Measurements from ENCODE around the gene SIPA1L3.

SIPA1L3 gene

DNA sequence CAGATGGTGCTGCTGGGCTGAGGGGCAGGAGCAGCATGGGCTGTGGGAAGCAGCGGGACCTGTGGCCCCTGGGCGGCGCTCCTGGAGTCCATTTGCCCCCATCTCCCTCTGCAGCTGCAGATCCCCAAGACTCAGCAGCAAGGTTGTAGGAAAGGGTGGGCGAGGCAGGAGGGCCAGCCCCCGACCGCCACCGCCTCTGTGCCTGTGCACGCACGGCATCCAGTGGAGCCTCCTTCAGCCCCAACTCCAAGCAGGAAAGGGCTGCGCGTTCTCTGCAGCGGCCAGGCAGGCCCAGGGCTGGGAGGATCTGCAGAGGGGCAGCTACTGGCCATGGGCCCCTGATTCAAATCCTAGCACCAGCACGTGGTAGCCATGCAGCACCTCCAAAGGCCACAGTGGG is 296.2 kb downstream of the SIPA1L3 start:
- DNase-seq = no peak

DNA sequence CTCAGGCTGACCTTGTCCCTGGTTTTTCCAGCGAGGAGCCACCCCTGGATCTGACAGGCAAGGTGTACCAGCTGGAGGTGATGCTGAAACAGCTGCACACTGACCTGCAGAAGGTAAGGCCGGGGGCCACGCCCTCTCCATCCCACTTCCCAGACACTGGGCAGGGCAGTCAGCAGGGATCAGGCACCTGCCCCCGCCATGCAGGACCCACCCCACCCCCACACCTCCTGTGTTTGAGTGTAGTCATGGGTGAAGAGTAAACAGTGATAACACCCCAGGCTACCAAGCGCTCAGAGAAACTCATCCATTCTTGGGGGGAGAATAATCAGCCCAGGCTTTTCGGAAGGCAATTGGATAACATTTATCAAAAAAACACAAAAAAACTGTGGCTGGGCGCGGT is 297.1 kb downstream of the SIPA1L3 start:
- no peak for DNase-seq

DNA sequence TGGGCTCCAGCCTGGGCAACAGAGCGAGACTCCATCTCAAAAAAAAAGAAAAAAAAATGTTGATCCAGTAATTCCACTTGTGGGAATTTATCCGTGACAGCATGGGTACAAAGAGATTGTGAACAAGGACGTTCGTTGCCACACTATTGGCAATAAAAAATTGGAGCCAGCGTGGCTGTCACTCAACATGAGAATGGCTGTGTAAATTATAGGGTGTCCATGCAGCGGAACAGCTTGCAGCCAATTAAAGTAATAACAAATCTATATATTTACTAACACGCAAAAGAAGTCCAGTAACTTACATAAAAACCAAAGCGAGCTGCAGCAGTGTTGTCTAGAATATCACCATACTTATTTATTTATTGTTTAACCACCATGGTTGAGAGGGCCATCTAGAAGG is 297.7 kb downstream of the SIPA1L3 start:
- no peak for DNase-seq

DNA sequence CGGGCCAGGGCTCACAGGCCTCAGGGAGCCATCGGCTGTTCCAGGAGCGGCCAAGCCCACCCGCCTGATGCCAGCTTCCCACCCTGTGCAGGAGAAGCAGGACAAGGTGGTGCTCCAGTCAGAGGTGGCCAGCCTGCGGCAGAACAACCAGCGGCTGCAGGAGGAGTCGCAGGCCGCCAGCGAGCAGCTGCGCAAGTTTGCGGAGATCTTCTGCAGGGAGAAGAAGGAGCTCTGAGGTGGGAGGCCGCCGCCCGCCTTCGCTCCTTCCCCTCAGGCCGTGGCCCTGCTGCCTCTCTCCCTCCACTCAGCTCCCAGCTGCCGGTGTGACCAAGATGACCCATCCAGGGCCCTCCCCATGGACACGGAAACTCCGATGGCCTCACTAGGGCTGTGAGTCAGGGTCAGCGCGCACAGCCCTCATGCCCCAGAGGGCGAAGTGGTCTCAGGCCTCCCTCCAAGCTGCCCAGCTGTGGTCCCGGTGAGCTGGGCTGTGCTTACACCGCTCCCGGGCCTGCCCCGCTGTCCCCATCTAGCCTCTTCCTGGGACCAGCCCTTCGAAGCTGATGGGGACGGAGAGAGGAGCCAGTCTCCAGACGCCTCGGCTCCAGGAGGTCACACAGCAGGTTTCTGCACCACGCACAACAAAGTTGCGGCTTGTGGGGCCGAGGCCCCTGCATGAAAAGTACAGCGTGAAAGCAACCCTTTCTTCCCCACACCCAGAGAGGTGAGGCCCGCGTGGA is 299.2 kb downstream of the SIPA1L3 start:
- DNase-seq = no peak

DNA sequence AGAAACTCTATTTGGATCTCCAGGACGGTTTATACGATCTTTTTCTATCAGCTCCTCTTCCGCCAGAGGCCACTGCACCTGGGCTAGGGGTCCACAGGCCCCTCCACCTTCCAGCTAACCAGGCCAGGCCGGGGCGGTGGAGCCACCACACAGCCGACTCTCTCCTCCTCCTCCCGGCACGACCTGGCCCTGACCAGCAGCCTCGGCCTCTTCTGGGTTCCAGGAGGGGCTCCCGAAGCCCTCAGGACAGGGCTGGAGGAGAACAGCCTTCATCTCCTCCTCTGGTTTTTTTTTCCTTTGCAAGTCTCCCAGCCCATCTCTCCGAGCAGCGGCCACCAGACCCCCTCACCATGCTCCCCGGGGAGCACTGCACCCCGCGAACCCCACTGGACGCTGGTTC is 299.9 kb downstream of the SIPA1L3 start:
- no peak for DNase-seq

DNA sequence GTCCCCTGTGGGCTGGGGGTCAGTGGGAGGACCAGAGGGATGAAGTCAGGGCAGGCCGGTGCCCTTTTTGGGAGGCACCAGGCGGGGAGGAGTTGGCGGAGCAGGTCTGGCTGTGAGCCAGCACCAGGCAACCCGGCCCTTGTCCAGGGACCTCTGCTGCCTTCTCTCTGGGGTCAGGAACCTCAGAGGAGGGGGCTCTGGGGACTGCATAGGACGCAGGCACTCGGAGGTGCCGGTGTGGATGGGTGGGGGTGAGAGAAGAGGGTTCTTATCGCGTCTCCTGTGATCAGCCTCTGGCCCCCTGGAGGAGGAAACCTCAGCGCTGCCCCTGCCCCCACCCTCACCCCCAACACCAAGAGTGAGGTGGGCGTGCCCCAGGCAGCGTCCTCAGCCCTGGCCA is 300.5 kb downstream of the SIPA1L3 start:
- DNase-seq = no peak

DNA sequence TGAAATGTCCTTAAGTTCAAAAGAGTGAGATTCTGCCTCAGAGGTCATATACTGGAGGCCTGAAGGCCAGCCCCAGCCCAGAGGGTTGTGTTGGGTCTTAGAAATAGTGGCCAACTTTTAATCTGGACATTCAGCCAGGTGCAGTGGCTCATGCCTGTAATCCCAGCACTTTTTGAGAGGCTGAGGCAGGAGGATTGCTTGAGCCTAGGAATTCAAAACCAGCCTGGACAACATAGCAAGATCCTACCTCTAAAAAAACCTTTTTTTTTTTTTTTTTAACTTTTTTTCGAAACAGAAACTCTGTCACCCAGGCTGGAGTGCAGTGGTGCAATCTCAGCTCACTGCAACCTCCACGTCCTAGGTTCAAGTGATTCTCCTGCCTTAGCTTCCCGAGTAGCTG is 301.6 kb downstream of the SIPA1L3 start:
- DNase-seq = no peak

DNA sequence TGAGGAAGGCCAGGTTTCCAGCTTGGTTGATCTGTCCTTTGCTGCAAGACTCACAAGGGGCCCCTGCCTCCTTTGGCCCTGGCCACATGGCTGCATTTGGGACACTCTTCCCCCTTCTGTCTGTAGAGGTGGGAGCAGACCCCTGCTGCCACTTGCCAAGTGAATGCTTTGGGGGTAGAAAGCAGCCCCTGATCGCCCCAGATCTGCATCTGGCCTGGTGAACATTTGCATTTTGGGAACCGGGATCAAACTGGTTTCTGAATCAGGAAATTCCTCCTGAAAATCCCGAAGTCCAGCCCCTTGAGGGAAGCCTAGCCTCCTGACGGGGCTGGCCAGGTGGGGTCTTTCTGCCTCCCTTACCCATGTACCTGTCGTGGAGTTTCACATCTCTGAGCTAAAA is 302.1 kb downstream of the SIPA1L3 start:
- DNase-seq = no peak

DNA sequence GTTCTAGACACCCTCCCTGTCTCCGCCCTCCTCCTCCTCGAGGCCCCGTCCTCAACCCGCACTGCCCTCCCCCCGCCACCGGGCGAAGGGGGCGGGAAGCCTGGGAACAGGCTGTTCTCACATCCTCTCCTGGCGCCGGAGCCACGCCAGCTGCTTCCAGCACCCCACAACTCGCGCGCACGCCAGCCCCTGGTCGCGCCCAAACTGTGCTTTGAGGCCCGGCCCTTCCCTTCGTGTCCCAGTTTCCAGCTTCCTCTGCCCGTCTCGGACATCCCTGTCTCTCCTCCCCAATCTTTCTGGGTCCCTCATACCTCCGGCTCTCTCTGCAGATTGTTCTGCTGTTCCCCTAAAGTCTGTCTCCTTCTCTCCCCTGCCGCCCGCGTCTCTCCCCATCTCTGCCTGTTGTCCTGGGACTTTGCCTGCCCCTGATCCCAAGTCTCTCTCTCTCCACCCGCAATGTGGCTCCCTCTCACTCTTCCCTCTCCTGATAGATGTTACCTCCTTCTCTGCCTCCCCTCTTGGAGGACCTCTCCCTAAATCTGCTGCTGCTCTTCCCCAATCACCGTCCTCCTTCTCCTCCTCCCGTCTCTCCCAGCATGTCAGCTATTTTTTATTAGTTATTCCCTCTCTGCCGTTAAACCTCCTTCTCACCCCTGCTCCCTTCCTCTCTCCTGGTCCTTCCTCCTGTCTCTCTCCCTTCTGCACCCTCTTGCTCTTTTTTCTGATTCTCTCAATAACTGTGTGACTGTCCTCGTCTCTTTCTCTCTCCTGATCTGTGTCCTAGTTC is 302.9 kb downstream of the SIPA1L3 start:
- DNase-seq = peak; percentile 15

DNA sequence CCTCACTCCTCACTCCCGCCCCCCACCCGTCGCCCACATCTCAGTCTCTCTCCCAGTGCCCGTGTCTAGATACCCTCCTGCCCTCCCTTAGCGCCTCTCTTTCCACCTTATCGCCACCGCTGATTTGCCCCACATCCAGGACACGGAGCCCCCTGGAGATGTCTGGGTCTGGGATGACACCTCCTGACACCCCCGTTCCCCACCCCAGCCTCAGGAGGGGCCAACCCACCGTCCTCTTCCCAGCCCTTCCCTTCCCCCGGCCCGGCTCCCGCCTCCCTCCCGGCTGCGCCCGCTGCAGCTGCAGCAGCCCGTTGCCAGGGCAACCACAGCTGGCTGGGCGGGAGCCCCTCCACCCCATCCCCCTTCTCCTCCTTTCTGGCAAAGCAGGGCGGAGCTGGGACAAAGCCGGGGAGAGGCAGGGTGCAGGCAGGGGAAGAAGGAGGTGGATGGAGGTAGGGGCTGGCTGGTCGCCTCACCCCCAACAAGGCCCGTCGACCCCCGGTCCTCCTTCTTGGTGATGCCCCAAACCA is 303.5 kb downstream of the SIPA1L3 start:
- DNase-seq = peak; percentile 15

DNA sequence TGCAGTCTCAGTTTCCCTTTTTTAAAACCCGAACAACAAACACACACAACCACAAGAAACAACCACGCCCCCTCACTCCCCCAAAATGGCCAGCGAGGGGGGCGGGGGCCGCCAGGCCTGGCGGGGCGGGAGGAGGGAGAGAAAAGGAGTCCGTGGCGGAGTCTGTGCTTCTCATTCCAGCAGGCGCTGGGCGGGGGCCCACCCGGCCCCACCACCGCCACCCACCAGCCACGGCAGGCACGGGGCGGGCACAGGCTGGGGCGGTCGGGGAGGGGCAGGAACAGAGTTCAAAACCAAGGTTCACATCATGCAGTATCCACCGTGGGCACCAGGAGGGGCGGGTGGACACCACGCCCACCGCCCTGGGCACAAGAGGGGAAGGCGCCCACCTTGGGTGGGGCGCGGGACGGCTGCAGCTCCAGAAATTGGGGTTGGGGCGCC is 304.2 kb downstream of the SIPA1L3 start:
- no peak for DNase-seq

DNA sequence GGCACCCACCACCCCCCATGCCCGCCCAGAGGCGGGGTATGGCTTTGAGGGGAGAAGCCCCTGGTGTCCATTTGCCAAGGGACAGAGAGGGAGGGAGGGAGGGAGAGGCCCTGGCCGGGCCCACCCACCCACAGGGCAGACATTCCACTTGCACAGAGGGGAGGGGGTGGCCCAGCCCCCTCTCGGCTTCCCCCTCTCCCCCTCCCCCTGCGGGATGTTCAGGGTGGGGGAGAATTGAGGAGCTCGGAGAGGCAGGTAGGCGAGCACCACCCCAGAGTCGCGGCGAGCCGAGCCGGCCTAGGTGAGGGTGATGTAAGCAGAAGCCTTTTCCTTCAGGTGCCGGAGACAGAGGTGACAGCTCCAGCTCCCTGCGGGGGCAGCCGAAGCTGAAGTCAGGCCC is 304.8 kb downstream of the SIPA1L3 start:
- no peak for DNase-seq

DNA sequence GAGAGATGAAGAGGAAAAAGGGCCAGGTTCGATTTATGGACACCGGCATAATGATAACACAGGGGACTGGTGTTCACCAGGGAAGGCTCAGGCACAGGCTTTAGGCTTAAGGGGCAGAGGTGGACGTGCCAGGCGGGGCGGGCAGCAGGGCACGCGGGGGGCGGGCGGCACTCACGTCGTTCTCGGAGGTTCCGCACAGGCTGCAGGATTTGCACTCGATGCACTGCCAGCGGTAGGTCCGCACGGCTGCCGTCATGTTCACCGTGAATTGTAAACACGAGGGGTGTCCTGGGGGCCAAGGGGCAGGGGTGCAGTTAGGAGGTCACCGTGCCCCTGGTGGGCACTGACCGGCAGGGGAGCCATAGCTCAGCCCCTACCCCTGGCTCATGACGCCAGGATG is 306.5 kb downstream of the SIPA1L3 start:
- no peak for DNase-seq

DNA sequence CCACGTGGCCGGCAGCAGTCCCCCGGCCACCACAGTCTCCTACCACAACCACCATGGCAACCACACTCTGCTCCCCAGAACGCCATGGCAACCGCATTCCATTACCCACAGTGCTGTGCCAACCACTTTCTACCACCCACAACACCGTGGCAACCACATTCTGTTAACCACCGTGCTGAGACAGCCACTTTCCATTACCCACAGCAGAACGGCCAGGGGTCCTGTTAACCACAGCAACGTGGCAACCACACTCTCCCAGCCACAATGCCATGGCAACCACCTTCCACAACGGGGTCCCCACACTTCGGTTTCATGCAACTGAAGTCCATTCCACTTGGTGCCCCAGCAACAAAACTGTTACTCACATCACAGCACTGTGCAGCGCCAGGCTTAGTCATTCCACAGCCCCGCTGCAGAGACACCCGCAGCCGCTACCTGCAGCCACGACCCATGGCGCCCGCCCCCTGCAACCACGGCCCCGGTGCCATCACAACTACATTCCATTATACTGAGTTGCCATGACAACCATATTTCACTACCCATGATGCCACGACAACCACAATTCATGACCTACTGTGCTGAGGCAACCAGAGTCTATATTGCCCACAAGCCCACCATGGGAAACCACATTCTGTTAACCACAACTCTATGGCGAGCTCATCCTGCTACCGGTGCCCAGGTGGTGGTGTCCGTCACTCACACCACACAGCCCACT is 307.1 kb downstream of the SIPA1L3 start:
- DNase-seq = peak; percentile 85

DNA sequence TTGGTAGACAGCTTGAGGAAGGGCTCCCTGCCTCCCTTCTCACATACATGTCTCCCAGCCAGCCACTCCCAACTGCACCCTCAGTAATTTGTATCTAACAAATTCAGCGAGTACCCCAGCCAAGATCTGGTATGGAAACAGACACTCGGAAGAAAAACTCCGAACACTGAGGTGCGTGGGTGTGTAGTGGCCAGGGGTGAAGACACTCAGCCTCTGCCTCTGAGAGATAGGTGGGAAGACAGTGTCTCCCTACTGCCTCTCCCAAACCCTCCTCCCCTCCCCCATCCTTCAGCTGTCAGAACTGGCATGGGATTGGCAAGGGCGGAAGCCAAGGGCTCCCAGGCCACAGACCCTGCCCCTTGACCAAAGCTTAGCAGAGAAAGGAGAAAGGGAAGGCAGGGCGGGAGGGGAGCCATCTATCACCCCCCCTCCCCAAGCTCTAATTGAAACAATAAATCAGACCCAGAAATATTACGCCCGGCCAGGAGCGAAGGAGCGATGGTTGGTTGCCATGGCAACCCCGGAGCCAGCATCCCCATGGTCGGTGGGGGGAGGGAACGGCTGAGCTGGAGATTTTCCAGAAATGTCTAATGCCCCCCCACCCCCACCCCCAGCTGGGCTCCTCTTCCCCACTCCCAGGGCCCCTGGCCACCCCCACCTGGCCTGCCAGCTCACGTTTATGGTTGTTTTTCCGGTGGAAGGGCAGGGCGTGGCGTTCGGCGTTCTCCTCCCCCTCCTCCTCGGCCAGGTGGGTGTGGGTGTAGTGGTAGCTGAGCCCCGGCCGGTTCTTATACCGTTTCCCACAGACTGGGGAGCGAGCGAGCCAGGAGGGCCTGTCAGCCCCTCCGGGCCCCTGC is 310.0 kb downstream of the SIPA1L3 start:
- no peak for DNase-seq

DNA sequence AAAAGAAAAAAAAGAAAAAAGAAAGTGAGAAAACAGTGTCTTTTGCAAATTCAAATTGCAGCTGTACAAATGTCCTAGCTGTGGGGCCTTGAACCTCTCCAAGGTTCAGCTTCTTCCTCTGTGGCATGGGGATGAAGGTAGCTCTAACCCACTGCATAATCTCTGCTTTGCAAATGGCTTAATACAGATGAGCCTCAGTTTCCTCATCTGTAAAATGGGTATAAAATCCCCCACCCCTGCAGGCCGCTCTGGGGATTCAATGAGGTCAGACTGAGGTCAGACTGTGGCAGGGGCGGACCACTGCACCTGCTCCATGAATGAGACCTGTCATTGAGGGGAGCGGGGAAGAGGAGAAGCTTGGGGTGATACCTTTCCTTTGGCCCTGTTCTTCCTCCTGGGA is 311.2 kb downstream of the SIPA1L3 start:
- no peak for DNase-seq

DNA sequence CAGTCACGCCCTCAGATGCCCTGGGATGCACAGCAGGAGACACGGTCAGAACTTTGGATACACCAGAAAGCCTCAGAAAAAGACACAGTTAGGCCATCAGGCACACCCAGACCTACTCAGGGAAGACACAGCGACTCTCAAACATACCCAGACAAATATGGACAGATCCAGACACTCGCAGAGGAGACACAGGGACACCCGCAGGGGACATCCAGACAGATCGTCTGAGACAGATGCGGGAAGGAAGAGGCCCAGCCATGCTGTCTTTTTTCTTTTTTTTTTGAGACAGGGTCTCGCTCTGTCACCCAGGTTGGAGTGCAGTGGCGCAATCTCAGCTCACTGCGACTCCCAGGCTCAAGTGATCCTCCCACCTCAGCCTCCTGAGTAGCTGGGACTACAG is 312.2 kb downstream of the SIPA1L3 start:
- DNase-seq = no peak

DNA sequence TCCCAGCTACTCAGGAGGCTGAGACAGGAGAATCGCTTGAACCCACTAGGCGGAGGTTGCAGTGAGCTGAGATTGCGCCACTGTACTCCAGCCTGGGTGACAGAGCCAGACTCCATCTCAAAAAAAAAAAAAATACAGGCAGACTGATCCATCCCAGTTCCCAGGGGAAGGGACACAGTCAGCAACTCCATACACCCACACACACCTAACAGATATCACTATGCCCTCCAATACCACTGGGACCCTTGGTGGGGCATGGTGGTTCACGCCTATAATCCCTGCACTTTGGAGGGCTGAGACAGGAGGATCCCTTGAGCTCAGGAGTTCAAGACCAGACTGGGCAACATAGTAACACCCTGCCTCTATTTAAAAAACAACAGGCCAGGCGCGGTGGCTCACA is 314.4 kb downstream of the SIPA1L3 start:
- DNase-seq = no peak

DNA sequence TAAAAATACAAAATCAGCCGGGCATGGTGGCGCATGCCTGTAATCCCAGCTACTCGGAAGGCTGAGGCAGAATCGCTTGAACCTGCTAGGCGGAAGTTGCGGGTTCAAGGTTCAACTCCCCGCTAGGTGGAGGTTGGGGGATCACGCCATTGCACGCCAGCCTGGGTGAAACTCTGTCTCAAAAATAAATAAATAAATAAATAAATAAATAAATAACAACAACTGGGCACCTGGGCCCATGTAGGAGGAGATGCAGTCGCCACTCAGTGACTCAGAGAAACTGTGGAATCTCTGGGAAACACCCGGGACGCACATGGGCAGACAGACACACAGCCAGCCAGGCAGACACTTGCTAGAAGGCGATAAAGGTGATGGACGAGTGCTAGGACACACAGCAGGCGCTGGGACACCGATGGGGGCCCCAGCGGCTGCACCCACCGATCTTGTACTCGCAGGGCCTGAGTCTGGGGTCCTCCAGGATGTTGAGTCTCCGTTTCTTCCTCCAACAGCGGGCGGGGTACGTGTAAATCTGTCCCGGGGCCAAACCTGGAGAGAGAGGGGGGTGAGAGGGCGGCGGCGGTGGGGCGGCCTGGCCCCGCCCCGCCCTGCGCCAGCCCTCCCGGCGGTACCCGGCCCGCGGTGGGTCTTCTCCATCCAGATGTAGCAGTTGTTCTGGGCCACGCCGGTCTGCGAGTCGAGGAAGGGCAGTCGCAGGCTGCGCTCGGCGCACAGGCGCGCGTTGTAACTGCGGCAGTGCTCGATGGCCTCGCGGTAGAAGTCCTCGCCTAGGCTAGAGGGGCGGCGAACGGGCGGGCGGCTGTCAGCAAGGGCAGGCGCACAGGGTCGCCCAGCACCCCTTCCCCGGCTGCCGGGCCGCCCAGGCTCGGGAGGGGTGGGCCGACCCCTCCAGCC is 315.2 kb downstream of the SIPA1L3 start:
- no peak for DNase-seq

DNA sequence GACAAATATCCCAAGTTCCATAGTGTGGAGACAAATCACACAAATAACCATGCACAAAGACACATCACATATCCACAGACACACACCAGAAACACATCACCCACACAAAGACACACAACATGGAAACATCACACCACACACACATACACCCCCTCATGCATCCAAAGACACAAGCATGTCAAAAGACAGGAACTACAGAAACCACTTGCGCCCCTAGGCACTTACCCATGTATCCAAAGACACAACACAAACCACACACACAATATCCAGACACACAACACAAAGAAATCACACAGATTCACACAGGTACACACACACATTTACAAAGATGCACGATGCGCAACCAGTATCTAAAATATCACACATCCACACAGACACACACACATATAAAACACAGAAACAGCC is 316.1 kb downstream of the SIPA1L3 start:
- no peak for DNase-seq

DNA sequence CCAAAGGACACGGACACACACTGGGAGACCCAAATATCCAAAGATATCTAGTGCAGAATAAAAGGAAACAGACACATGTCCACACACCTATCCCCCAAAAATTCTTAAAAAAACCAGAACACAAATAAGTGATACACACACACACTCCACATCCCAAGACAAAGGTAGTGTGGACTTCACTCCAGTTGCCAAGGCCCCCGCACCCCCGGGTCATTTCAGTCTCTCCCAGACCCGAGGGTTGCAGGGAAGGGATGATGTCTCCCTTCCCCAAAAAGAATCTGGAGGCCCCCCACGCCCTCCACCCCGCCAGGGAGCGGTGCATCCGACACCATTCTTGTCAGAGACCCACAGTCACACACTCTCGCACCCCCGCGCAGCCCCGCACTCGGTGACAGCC is 316.6 kb downstream of the SIPA1L3 start:
- no peak for DNase-seq
